Neural crest cell (in vitro differentiated cells): Measurements from ENCODE around the gene SCAPER. TPM values are rescaled to one million over a fixed set of nuclear protein-coding genes. Genes with fewer than 3 reads are reported as not detected.

ENCODE experiments used
- DNase-seq: peaks from one replicate; pipeline ENCODE4 v3.0.0; 2021; ENCODE audit warnings: low read depth, mixed read lengths, low spot score
- H3K27ac Mint-ChIP-seq: one replicate; pipeline ENCODE4 v1.8.0; 2021; ENCODE audit warnings: mild to moderate bottlenecking, mixed read lengths; ENCODE audit not compliant: unreplicated experiment
- H3K27me3 Mint-ChIP-seq: 2 replicates; pipeline ENCODE4 v1.8.0; 2021; ENCODE audit warnings: low read depth, mild to moderate bottlenecking, mixed read lengths
- H3K36me3 Mint-ChIP-seq: 2 replicates; pipeline ENCODE4 v1.8.0; 2021; ENCODE audit warnings: low read depth, mild to moderate bottlenecking, mixed read lengths
- H3K4me1 Mint-ChIP-seq: 2 replicates; pipeline ENCODE4 v1.8.0; 2021; ENCODE audit warnings: mixed read lengths
- H3K4me3 Mint-ChIP-seq: one replicate; pipeline ENCODE4 v1.8.0; 2021; ENCODE audit warnings: mild to moderate bottlenecking, mixed read lengths
- H3K9me3 Mint-ChIP-seq: 2 replicates; pipeline ENCODE4 v1.8.0; 2021; ENCODE audit warnings: mixed read lengths
- total RNA-seq: library from RNA; stranded (reverse); gene quantifications from 2 replicates; pipeline ENCODE4 v1.2.1, GENCODE V29; 2021
- TF ChIP-seq, protein P1 (sequence below): fragments of 200-600 bp; sonication (generic); conservative IDR thresholded peaks from 2 replicates; pipeline ENCODE4 v1.5.0; 2021; ENCODE audit warnings: antibody characterized with exemption, mild to moderate bottlenecking

Gene SCAPER
- total RNA-seq, 1 donor from 2014 or later, result 15.3 TPM

- Mint-ChIP-seq H3K27ac (no peak overlapping the region), H3K9me3 (no peaks in the 10 kb centered on the region), H3K27me3 (no peaks in the 10 kb centered on the region), H3K36me3 (no peaks in the 10 kb centered on the region), H3K4me3 (no peak overlapping the region), H3K4me1 (no peaks in the 10 kb centered on the region)
- TF ChIP-seq, protein P1, sequence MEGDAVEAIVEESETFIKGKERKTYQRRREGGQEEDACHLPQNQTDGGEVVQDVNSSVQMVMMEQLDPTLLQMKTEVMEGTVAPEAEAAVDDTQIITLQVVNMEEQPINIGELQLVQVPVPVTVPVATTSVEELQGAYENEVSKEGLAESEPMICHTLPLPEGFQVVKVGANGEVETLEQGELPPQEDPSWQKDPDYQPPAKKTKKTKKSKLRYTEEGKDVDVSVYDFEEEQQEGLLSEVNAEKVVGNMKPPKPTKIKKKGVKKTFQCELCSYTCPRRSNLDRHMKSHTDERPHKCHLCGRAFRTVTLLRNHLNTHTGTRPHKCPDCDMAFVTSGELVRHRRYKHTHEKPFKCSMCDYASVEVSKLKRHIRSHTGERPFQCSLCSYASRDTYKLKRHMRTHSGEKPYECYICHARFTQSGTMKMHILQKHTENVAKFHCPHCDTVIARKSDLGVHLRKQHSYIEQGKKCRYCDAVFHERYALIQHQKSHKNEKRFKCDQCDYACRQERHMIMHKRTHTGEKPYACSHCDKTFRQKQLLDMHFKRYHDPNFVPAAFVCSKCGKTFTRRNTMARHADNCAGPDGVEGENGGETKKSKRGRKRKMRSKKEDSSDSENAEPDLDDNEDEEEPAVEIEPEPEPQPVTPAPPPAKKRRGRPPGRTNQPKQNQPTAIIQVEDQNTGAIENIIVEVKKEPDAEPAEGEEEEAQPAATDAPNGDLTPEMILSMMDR, result no peak
- DNase-seq, result no peak
These were observed 453.6 kb downstream of the SCAPER start for GRCh38 chr15:76451540-76451939.

- no peaks in the 10 kb centered on the region for H3K27me3 Mint-ChIP-seq
- H3K9me3 Mint-ChIP-seq, result no peaks in the 10 kb centered on the region
- TF ChIP-seq, protein P1, result no peak
- no peaks in the 10 kb centered on the region for H3K4me1 Mint-ChIP-seq
- DNase-seq, result no peak
- no peak overlapping the region for H3K4me3 Mint-ChIP-seq
- H3K36me3 Mint-ChIP-seq, result no peaks in the 10 kb centered on the region
- no peak overlapping the region for H3K27ac Mint-ChIP-seq
These were observed 455.7 kb downstream of the SCAPER start for GRCh38 chr15:76449455-76449854.

- H3K27me3 Mint-ChIP-seq, result no peaks in the 10 kb centered on the region
- no peaks in the 10 kb centered on the region for H3K36me3 Mint-ChIP-seq
- H3K9me3 Mint-ChIP-seq, result no peaks in the 10 kb centered on the region
- TF ChIP-seq, protein P1, result no peak
- no peaks in the 10 kb centered on the region for H3K4me1 Mint-ChIP-seq
- H3K4me3 Mint-ChIP-seq, result no peak overlapping the region
- H3K27ac Mint-ChIP-seq, result no peak overlapping the region
- no peak for DNase-seq
These were observed 456.4 kb downstream of the SCAPER start for GRCh38 chr15:76448755-76449154.

DNA sequence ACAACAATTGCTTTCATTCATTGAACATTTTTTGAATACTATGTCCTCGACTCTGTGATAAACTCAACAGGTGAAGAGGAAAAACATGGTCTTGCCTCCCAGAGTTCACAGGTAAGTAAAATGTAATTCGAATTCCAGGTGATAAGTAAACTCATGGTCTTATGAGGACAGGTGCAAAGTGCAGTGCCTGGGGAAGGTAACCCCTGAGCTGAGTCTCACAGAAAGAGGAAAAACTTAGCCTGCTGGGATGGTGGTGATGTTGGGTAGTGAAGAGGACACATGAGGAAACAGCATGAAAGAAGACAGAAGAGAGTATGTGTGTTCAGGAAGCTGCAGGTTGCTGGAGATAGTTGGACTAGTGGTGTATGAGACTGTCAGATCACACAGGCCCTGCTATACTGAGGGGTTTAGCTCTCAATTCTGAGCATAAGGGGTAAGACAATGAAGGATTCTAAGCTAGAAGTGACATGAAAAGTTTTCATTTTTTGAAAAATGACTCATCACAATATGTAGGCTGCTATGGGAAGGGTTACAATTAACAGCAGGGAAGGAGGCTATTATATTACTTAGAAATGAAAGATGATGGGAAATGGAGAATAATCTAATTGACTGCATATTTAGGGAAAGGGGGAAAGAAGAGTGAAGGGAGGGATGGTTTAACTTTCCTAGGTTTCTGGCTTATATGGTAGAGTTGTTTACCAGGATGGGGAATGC is 457.3 kb downstream of the SCAPER start:
- Mint-ChIP-seq H3K27me3 (no peaks in the 10 kb centered on the region), H3K27ac (no peak overlapping the region), H3K4me1 (no peaks in the 10 kb centered on the region), H3K9me3 (no peaks in the 10 kb centered on the region), H3K36me3 (no peaks in the 10 kb centered on the region), H3K4me3 (no peak overlapping the region)
- no peak for DNase-seq
- TF ChIP-seq, protein P1, result no peak

- Mint-ChIP-seq H3K27ac (no peak overlapping the region), H3K27me3 (no peaks in the 10 kb centered on the region), H3K4me1 (no peaks in the 10 kb centered on the region), H3K9me3 (no peaks in the 10 kb centered on the region), H3K36me3 (no peaks in the 10 kb centered on the region), H3K4me3 (no peak overlapping the region)
- DNase-seq, result no peak
- TF ChIP-seq, protein P1, result no peak
These were observed 464.7 kb downstream of the SCAPER start for GRCh38 chr15:76440441-76440840.
